Effector memory CD8-positive, alpha-beta T cell (primary cell): Measurements from ENCODE around the gene SPDYE16.
"Not testable (repeated sequence)": the region's sequence is repeated elsewhere in the genome, so short reads cannot be mapped to it uniquely, and the experiment has no call there.

Experiments used
- ATAC-seq: fragments of 150-1000 bp; cut with Tn5 transposase; replicated peaks from 2 replicates; pipeline ENCODE4 v1.10.0; 2021; ENCODE audit warnings: mild to moderate bottlenecking, moderate library complexity
- DNase-seq, 3 experiments: peaks; one replicate each; pipeline ENCODE4 v3.0.0; 2021
- H3K27ac Mint-ChIP-seq, 2 donors: one replicate each; pipeline ENCODE4 v1.8.0; 2022; ENCODE audit warnings: mild to moderate bottlenecking in 2 of 2, mixed read lengths in 2 of 2, moderate library complexity in 2 of 2
- H3K27me3 Mint-ChIP-seq, 2 donors: one replicate each; pipeline ENCODE4 v1.8.0; 2022; ENCODE audit warnings: mixed read lengths in 2 of 2
- H3K36me3 Mint-ChIP-seq: one replicate; pipeline ENCODE4 v1.8.0; 2022; ENCODE audit warnings: mild to moderate bottlenecking, moderate library complexity, mixed read lengths; ENCODE audit not compliant: insufficient read depth
- H3K4me1 Mint-ChIP-seq, 2 donors: one replicate each; pipeline ENCODE4 v1.8.0; 2022; ENCODE audit warnings: low read depth in 2 of 2, mixed read lengths in 2 of 2
- H3K4me3 Mint-ChIP-seq, 2 donors: one replicate each; pipeline ENCODE4 v1.8.0; 2022; ENCODE audit warnings: mild to moderate bottlenecking in 2 of 2, mixed read lengths in 2 of 2, moderate library complexity in 2 of 2
- H3K9me3 Mint-ChIP-seq, 2 donors: one replicate each; pipeline ENCODE4 v1.8.0; 2022; ENCODE audit warnings: mixed read lengths in 2 of 2

SPDYE16 gene

DNA sequence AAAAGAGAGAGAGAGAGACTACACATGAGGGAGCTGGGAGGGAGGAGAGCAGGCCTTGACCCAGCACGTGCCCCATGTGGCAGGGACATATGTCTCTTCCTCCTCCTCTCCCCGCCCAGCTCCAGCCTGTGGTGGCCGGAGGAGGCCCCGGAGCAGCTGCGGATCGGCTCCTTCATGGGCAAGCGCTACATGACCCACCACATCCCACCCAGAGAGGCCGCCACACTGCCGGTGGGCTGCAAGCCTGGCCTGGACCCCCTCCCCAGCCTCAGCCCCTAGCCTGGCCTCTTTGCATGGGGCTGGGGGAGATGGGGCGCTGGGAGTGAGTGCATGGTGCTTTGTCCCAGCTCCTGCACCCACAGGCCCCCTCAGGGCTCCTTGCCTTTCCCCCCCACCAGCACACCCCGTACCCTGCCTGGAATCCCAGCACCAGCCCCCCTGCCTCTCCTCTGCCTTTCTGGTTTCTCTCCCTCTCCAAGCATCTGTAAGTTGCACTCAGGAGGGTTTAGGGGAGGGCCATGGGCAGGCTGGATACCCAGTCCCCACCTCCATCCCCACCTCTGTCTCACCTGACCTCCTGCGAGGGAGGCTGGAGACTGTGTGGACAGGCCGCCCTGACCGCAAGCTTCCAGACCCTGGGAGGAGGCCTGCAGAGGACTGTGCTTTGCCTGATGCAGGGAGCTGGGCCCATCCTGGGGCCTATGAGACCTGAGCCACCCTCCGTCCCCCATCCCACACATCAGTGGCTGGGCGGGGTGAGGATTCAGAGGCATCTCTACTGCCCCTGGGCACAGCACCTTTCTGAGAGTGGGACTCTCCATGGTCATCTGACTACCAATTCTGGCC is 27.9 kb downstream of the SPDYE16 start:
- Mint-ChIP-seq H3K4me3 (no peak overlapping the region), H3K27ac (peak overlapping the region in 1 of 2 donors; percentile 28), H3K4me1 (no peaks in the 10 kb centered on the region), H3K36me3 (no peaks in the 10 kb centered on the region), H3K9me3 (no peaks in the 10 kb centered on the region), H3K27me3 (no peaks in the 10 kb centered on the region)
- DNase-seq (no peak), ATAC-seq (no peak)

GRCh38 chr7:76513817-76514799 is 29.0 kb downstream of the SPDYE16 start:
- no peak for ATAC-seq
- Mint-ChIP-seq H3K36me3 (no peaks in the 10 kb centered on the region), H3K9me3 (no peaks in the 10 kb centered on the region), H3K4me1 (peaks cover 0 to 3% of the 10 kb centered on the region in 2 donors), H3K4me3 (no peak overlapping the region), H3K27ac (peak overlapping the region in 1 of 2 donors; percentile 28), H3K27me3 (no peaks in the 10 kb centered on the region)
- peak in 1 of 3 experiments; percentile 0 for DNase-seq

GRCh38 chr7:76512941-76513816 is 29.9 kb downstream of the SPDYE16 start:
- Mint-ChIP-seq H3K4me1 (peaks cover 0 to 3% of the 10 kb centered on the region in 2 donors), H3K27me3 (no peaks in the 10 kb centered on the region), H3K9me3 (no peaks in the 10 kb centered on the region), H3K4me3 (no peak overlapping the region), H3K27ac (no peak overlapping the region), H3K36me3 (no peaks in the 10 kb centered on the region)
- ATAC-seq (no peak), DNase-seq (peak in 1 of 3 experiments; percentile 0)

DNA sequence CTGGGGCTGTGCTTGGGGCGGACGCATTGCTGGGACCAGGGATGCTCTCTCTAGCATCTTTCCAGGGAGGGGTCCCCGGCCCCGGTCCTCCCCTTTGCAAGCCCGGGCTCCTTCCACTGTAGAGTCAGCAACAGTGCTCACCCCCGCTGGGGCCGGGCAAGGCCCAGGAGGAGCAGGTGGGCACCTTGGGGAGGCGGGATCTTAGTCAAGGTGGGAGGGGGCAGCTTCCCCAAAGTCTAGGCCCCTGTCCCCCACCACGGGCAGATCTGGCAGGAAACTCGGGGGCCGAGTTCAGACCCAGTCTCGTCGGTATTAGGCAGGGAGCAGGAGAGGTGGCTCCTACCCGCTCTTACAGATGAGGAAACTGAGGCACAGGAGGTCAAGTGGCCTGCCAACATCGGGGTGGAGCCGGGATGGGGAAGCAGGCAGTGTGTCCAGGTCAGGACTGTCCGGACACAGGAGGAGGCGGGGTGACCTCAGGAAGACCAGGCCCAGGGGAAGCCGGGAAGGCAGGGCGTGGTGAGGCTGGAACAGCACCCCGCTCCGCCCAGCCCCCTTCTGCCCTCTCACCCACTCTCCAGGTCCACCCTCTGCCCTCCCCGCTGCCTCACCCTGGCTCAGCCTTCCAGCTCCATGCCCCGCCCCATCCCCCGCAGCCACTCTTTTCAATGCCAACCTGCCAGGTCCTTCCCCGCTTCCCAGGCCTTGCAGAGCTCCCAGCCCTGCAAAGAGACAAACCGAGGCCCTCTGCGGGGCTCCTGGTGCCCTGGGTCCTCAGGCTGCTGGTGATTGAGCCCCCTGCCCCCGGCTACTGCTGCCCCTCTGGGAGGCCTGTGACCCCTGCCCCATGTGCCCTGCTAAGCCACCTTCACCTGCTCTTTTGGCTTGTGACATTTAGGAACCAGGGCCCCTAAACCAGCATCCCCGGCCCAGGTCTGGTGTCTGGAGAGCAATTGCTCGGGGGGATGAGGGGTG is 30.9 kb downstream of the SPDYE16 start:
- DNase-seq, H3K4me3 Mint-ChIP-seq, H3K27ac Mint-ChIP-seq: not testable (repeated sequence)

DNA sequence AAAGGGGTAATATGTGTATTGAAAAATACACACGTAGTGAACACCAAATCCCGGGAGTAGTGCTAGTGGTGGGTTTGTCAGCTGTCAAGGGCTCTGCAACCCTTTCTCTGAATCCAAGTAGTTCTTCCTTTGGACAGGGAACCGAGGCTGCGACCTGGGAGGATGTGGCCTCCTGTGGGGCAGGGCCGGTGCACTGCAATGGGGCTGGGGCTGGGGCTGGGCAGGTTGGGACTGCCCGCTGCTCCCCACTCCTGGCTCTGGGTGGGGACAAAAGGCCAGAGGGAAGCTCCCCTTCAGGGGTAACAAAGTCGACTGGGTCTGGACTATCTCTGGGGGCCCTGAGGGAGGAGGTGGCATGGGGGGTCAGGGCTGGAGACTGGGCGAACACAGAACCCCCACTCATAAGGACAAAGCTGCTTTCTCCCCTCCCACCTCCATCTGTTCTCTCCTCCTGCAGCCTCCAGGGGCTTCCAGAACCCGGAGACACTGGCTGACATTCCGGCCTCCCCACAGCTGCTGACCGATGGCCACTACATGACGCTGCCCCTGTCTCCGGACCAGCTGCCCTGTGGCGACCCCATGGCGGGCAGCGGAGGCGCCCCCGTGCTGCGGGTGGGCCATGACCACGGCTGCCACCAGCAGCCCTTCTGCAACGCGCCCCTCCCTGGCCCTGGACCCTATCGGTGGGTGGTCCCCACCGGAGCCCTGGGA is 31.7 kb downstream of the SPDYE16 start:
- H3K27me3 Mint-ChIP-seq, H3K36me3 Mint-ChIP-seq, H3K27ac Mint-ChIP-seq, H3K4me1 Mint-ChIP-seq, ATAC-seq, DNase-seq, H3K4me3 Mint-ChIP-seq, H3K9me3 Mint-ChIP-seq: not testable (repeated sequence)

More for the DNA sequence above, 30.9 kb downstream of the SPDYE16 start:
- H3K36me3 Mint-ChIP-seq, ATAC-seq, H3K9me3 Mint-ChIP-seq, H3K27me3 Mint-ChIP-seq, H3K4me1 Mint-ChIP-seq: not testable (repeated sequence)

- H3K27me3 Mint-ChIP-seq = no peaks in the 10 kb centered on the region
- DNase-seq (no peak), ATAC-seq (no peak)
- peak within 1 kb of the TSS in 1 of 2 donors; percentile 41 for H3K27ac Mint-ChIP-seq
- no peak within 1 kb of the TSS for H3K4me3 Mint-ChIP-seq
- no peaks in the 10 kb centered on the region for H3K9me3 Mint-ChIP-seq
- H3K4me1 Mint-ChIP-seq = peaks cover 3% of the 10 kb centered on the region in 2 donors
- no peaks in the 10 kb centered on the region for H3K36me3 Mint-ChIP-seq
Observed at GRCh38 chr7:76509931-76510877, 32.9 kb downstream of the SPDYE16 start, which contains the start of gene UPK3B. UPK3B (plus strand) TSS chr7:76510552; CDS start chr7:76510653, 101 bp downstream.

GRCh38 chr7:76507723-76508406 is 35.2 kb downstream of the SPDYE16 start:
- Mint-ChIP-seq H3K36me3 (no peaks in the 10 kb centered on the region), H3K4me1 (peaks cover 3% of the 10 kb centered on the region in 2 donors), H3K27ac (no peak overlapping the region)

DNA sequence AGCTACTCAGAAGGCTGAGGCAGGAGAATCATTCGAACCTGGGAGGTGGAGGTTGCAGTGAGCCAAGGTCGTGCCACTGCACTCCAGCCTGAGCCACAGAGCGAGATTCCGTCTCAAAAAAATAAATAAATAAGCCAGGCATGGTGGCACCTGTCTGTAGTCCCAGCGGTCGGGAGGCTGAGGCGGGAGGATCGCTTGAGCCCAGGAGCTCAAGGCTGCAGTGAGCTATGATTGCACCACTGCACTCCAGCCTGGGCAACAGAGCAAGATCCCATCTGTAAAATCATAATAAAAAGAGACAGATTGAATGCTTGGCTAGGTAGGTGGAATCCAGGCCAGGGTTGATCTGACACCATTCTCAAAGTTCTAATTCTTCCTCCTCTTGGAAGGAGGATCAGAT is 36.5 kb downstream of the SPDYE16 start:
- H3K4me1 Mint-ChIP-seq = not testable (repeated sequence)

More at GRCh38 chr7:76507723-76508406, 35.2 kb downstream of the SPDYE16 start:
- ATAC-seq = peak; percentile 48
- no peak for DNase-seq
- H3K9me3 Mint-ChIP-seq = no peaks in the 10 kb centered on the region
- no peak overlapping the region for H3K4me3 Mint-ChIP-seq
- H3K27me3 Mint-ChIP-seq = no peaks in the 10 kb centered on the region

DNA sequence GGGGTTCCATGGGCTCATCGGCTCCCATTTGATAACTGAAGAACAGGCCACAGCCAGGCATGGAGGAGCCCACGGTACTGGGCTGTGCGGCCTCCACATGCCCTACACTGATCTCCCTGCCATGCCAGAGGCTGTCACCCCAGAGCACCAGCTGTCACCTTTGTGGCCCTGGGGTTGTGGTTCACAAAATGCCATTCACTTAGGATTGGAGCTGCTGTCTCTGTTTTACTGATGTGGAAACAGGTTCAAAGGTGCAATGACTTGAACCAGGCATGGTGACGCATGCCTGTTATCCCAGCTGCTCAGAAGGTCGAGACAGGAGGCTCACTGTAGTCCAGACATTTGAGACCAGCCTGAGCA is 37.0 kb downstream of the SPDYE16 start:
- Mint-ChIP-seq H3K9me3 (no peaks in the 10 kb centered on the region), H3K27ac (no peak overlapping the region), H3K4me1 (peaks cover 3 to 6% of the 10 kb centered on the region in 2 donors), H3K27me3 (no peaks in the 10 kb centered on the region), H3K36me3 (peaks cover 6% of the 10 kb centered on the region), H3K4me3 (no peak overlapping the region)
- DNase-seq = no peak
- ATAC-seq = no peak

More for the DNA sequence above, 36.5 kb downstream of the SPDYE16 start:
- H3K27ac Mint-ChIP-seq, H3K36me3 Mint-ChIP-seq, H3K27me3 Mint-ChIP-seq, DNase-seq, ATAC-seq, H3K4me3 Mint-ChIP-seq, H3K9me3 Mint-ChIP-seq: not testable (repeated sequence)
